WTC11 (cell line): ENCODE data around the gene TMEM88. TPM values are rescaled to one million over a fixed set of nuclear protein-coding genes. Genes with fewer than 3 reads are reported as not detected.

Source experiments
- ATAC-seq: fragments of 200-7000 bp; cut with Tn5 transposase; 2 replicates; pipeline ENCODE4 v1.10.0; 2021; ENCODE audit warnings: mild to moderate bottlenecking, moderate library complexity
- CTCF ChIA-PET: fragments of 300-600 bp; sonication (Branson Sonifier 250); formaldehyde crosslinking; loops from one replicate; lab custom pipeline; 2021; ENCODE audit warnings: antibody characterized with exemption; lab: Charles Lee
- POLR2A ChIA-PET: fragments of 350-600 bp; sonication (Branson Sonifier 250); formaldehyde crosslinking; loops from one replicate; lab custom pipeline; 2021; ENCODE audit warnings: antibody characterized with exemption; lab: Charles Lee
- DNase-seq: peaks from one replicate; pipeline ENCODE4 v3.0.0; 2021; ENCODE audit warnings: low spot score
- H3K27ac Mint-ChIP-seq: 2 replicates; pipeline ENCODE4 v1.8.0; 2021; ENCODE audit warnings: mixed read lengths
- H3K27me3 Mint-ChIP-seq: 2 replicates; pipeline ENCODE4 v1.8.0; 2021; ENCODE audit warnings: low read depth, mild to moderate bottlenecking, moderate library complexity, mixed read lengths
- H3K36me3 Mint-ChIP-seq: 2 replicates; pipeline ENCODE4 v1.8.0; 2021; ENCODE audit warnings: mixed read lengths
- H3K4me1 Mint-ChIP-seq: 2 replicates; pipeline ENCODE4 v1.8.0; 2022; ENCODE audit warnings: mixed read lengths
- H3K4me3 Mint-ChIP-seq: 2 replicates; pipeline ENCODE4 v1.8.0; 2021; ENCODE audit warnings: mild to moderate bottlenecking, moderate library complexity, mixed read lengths
- H3K9me3 Mint-ChIP-seq: 2 replicates; pipeline ENCODE4 v1.8.0; 2021; ENCODE audit warnings: mixed read lengths
- CBFB ChIP-seq: sonication (generic); formaldehyde crosslinking; IDR thresholded peaks from 2 replicates; pipeline ENCODE4 v1.8.1; 2022; ENCODE audit warnings: mild to moderate bottlenecking, low read depth, missing genetic modification reagents
- CREM ChIP-seq: sonication (generic); formaldehyde crosslinking; IDR thresholded peaks from 2 replicates; pipeline ENCODE4 v1.8.1; 2022; ENCODE audit warnings: mild to moderate bottlenecking, missing genetic modification reagents, moderate library complexity
- EMX1 ChIP-seq: fragments of 250-450 bp; sonication (Bioruptor Pico); IDR thresholded peaks from 2 replicates; pipeline ENCODE4 v1.8.0; 2021; ENCODE audit warnings: mild to moderate bottlenecking
- ETV6 ChIP-seq: sonication (generic); formaldehyde crosslinking; IDR thresholded peaks from 2 replicates; pipeline ENCODE4 v1.8.1; 2022; ENCODE audit warnings: mild to moderate bottlenecking, missing genetic modification reagents
- FOXK1 ChIP-seq: sonication (generic); formaldehyde crosslinking; IDR thresholded peaks from 2 replicates; pipeline ENCODE4 v1.8.0; 2022; ENCODE audit warnings: mild to moderate bottlenecking, moderate library complexity, missing genetic modification reagents
- NFYB ChIP-seq: sonication (generic); formaldehyde crosslinking; conservative IDR thresholded peaks from 2 replicates; pipeline ENCODE4 v1.8.0; 2022; ENCODE audit warnings: low read depth, missing genetic modification reagents
- SOX15 ChIP-seq: fragments of 250-450 bp; sonication (Bioruptor Pico); IDR thresholded peaks from 2 replicates; pipeline ENCODE4 v1.9.0; 2021; ENCODE audit warnings: mild to moderate bottlenecking
- SP1 ChIP-seq: sonication (generic); formaldehyde crosslinking; conservative IDR thresholded peaks from 2 replicates; pipeline ENCODE4 v1.8.1; 2022; ENCODE audit warnings: missing genetic modification reagents
- ZBTB21 ChIP-seq: sonication (generic); formaldehyde crosslinking; IDR thresholded peaks from 2 replicates; pipeline ENCODE4 v1.8.1; 2023; ENCODE audit warnings: mild to moderate bottlenecking, missing genetic modification reagents, borderline replicate concordance
- ZNF121 ChIP-seq: sonication (generic); formaldehyde crosslinking; IDR thresholded peaks from 2 replicates; pipeline ENCODE4 v1.8.0; 2023; ENCODE audit warnings: missing genetic modification reagents
- total RNA-seq: library from RNA; stranded (reverse); gene quantifications from 3 replicates; pipeline ENCODE4 v1.2.3, GENCODE V29; 2021
- TF ChIP-seq, protein P1 (sequence below): sonication (generic); formaldehyde crosslinking; IDR thresholded peaks from 2 replicates; pipeline ENCODE4 v1.8.0; 2023; ENCODE audit warnings: mild to moderate bottlenecking, missing genetic modification reagents
- TF ChIP-seq, protein P2 (sequence below): sonication (generic); formaldehyde crosslinking; IDR thresholded peaks from 2 replicates; pipeline ENCODE4 v1.8.0; 2023; ENCODE audit warnings: missing genetic modification reagents, mild to moderate bottlenecking, borderline replicate concordance
- TF ChIP-seq, protein P3 (sequence below): fragments of 250-450 bp; sonication (Bioruptor Pico); IDR thresholded peaks from 2 replicates; pipeline ENCODE4 v1.9.0; 2021; ENCODE audit warnings: moderate library complexity, mild to moderate bottlenecking, inconsistent platforms, borderline replicate concordance
- TF ChIP-seq, protein P4 (sequence below): sonication (generic); formaldehyde crosslinking; IDR thresholded peaks from 2 replicates; pipeline ENCODE4 v1.8.0; 2022; ENCODE audit warnings: mild to moderate bottlenecking, missing genetic modification reagents

TMEM88 gene
- total RNA-seq, 1 experiment from 2014 or later: 2.9 TPM

DNA sequence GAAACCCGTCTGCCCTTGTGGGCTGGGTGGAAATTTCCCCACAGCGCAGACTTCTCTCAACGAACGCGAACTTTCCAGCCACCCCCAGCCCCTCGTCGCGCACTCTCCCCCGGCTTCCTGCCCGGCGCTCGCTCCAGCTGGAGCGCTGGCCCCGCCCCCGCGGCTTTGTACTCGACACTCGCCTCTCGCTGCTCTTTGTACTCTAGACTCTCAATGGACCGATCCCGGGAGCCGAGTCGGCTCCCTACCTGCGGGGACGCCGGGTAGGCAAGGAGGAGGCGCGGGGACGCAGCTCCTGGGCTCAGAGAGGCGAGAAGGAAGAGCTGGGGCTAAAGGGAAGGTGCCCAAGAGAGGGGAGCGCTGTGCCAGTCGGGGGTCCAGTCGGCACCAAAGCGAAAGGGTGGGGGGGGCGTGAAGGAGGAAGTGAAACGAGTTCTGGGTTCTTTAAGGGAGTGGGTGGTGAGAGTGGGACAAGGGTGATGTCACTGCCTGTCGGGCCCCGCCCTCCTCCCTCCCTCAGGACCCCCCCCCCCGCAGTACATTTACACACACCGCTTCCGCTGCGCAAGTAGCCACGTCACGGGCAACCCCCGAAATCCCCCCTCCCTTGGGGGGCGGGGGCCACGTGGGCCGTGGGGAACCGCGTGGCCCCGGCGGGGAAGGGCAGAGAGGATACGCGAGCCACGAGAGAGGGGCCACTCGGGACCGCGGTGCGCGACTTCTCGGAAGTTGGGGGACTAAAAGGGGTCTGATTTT is 11.2 kb upstream of the TMEM88 start (continued):
- TF ChIP-seq, protein P1, sequence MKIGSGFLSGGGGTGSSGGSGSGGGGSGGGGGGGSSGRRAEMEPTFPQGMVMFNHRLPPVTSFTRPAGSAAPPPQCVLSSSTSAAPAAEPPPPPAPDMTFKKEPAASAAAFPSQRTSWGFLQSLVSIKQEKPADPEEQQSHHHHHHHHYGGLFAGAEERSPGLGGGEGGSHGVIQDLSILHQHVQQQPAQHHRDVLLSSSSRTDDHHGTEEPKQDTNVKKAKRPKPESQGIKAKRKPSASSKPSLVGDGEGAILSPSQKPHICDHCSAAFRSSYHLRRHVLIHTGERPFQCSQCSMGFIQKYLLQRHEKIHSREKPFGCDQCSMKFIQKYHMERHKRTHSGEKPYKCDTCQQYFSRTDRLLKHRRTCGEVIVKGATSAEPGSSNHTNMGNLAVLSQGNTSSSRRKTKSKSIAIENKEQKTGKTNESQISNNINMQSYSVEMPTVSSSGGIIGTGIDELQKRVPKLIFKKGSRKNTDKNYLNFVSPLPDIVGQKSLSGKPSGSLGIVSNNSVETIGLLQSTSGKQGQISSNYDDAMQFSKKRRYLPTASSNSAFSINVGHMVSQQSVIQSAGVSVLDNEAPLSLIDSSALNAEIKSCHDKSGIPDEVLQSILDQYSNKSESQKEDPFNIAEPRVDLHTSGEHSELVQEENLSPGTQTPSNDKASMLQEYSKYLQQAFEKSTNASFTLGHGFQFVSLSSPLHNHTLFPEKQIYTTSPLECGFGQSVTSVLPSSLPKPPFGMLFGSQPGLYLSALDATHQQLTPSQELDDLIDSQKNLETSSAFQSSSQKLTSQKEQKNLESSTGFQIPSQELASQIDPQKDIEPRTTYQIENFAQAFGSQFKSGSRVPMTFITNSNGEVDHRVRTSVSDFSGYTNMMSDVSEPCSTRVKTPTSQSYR (CRISPR knock-in tag): no peak
- TF ChIP-seq, all 79 proteins: peak for 4

DNA sequence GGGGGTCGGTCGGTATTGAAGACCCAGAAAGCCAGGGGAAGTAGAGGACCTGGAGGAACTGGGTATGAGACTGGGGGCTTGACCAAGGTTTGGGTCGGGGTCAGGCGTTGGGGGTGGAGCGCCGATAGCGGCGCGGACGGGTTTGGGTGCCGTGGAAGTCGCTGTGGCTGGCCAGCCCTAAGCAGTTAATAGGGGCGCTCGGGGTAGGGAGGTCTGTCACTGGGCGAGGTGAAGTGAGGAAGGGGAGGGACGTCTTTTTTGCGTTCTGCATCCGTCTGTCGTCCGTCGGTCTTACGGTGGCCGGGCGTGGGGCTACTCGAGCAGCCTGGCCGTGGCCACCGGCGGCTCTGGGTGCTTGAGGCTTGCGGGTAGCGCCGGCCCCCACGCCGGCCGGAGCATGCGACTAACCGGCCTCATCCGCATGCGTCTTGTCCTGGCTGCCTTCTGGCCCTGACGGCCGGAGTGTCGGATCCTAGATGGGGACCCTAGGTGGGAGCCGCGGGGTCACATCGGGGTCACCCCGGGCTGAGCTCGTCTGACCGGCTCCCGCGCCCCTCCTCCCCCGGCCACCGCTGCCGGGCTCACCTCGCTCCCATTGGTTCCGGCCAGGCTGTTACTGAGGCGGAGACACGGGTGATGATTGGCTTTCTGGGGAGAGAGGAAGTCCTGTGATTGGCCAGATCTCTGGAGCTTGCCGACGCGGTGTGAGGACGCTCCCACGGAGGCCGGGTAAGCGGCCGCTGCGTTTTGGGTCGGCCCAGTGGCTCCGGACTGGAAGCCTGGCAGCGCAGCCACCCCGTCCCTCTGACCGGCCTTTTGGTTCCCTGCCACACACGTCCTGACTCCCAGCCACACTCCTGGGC is 10.3 kb upstream of the TMEM88 start:
- H3K27me3 Mint-ChIP-seq: peaks cover 39% of the 10 kb centered on the region
- H3K9me3 Mint-ChIP-seq: no peaks in the 10 kb centered on the region
- peak overlapping the region; percentile 81 for H3K4me3 Mint-ChIP-seq
- H3K36me3 Mint-ChIP-seq: no peaks in the 10 kb centered on the region
- TF ChIP-seq NFYB (CRISPR knock-in tag) (peak; percentile 78), SP1 (CRISPR knock-in tag) (peak; percentile 42; the same call in 1 of the 2 replicates), CREM (CRISPR knock-in tag) (no peak), EMX1 (no peak), SOX15 (no peak), ZBTB21 (CRISPR knock-in tag) (no peak), ETV6 (CRISPR knock-in tag) (0 out of 2 replicates have a peak, but pooled peaks have one; percentile 51), ZNF121 (CRISPR knock-in tag) (no peak), CBFB (CRISPR knock-in tag) (no peak), FOXK1 (peak; percentile 53)
- TF ChIP-seq, protein P2, sequence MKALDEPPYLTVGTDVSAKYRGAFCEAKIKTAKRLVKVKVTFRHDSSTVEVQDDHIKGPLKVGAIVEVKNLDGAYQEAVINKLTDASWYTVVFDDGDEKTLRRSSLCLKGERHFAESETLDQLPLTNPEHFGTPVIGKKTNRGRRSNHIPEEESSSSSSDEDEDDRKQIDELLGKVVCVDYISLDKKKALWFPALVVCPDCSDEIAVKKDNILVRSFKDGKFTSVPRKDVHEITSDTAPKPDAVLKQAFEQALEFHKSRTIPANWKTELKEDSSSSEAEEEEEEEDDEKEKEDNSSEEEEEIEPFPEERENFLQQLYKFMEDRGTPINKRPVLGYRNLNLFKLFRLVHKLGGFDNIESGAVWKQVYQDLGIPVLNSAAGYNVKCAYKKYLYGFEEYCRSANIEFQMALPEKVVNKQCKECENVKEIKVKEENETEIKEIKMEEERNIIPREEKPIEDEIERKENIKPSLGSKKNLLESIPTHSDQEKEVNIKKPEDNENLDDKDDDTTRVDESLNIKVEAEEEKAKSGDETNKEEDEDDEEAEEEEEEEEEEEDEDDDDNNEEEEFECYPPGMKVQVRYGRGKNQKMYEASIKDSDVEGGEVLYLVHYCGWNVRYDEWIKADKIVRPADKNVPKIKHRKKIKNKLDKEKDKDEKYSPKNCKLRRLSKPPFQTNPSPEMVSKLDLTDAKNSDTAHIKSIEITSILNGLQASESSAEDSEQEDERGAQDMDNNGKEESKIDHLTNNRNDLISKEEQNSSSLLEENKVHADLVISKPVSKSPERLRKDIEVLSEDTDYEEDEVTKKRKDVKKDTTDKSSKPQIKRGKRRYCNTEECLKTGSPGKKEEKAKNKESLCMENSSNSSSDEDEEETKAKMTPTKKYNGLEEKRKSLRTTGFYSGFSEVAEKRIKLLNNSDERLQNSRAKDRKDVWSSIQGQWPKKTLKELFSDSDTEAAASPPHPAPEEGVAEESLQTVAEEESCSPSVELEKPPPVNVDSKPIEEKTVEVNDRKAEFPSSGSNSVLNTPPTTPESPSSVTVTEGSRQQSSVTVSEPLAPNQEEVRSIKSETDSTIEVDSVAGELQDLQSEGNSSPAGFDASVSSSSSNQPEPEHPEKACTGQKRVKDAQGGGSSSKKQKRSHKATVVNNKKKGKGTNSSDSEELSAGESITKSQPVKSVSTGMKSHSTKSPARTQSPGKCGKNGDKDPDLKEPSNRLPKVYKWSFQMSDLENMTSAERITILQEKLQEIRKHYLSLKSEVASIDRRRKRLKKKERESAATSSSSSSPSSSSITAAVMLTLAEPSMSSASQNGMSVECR (CRISPR knock-in tag): peak; percentile 75; the same call in 1 of the 2 replicates
- TF ChIP-seq, protein P3, sequence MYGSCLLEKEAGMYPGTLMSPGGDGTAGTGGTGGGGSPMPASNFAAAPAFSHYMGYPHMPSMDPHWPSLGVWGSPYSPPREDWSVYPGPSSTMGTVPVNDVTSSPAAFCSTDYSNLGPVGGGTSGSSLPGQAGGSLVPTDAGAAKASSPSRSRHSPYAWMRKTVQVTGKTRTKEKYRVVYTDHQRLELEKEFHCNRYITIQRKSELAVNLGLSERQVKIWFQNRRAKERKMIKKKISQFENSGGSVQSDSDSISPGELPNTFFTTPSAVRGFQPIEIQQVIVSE (CRISPR knock-in tag): no peak
- TF ChIP-seq, protein P4, sequence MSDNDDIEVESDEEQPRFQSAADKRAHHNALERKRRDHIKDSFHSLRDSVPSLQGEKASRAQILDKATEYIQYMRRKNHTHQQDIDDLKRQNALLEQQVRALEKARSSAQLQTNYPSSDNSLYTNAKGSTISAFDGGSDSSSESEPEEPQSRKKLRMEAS (CRISPR knock-in tag): no peak
- ChIA-PET CTCF (interaction anchor here (0.7 to 7.0 kb wide), 17 partner anchors 9 to 249 kb away, joined by 3 to 66 read pairs (median 6); partner anchors contain the start of genes CYB5D1, KDM6B, NAA38 and TP53), POLR2A (interaction anchor here (0.9 to 1.7 kb wide), 3 partner anchors 9 to 13 kb away, joined by 3 to 11 read pairs (median 8); partner anchors contain the start of genes CYB5D1 and NAA38)
- no peak overlapping the region for H3K27ac Mint-ChIP-seq
- ATAC-seq: peak; percentile 81
- H3K4me1 Mint-ChIP-seq: peaks cover 21% of the 10 kb centered on the region
- DNase-seq: peak; percentile 89
